Osteoblast (primary cell): ENCODE data around the gene TRIOBP. TPM values are rescaled to one million over a fixed set of nuclear protein-coding genes. Genes with fewer than 3 reads are reported as not detected.

Experiments
- DNase-seq: peaks from one replicate; pipeline ENCODE4 v3.0.0; 2011; ENCODE audit warnings: low spot score, mixed read lengths; ENCODE audit not compliant: insufficient read length; ENCODE audit errors: missing footprints
- H2AFZ ChIP-seq: 2 replicates; pipeline ENCODE4 v1.6.0; 2011; ENCODE audit warnings: mild to moderate bottlenecking, low read length
- H3K27ac ChIP-seq: 2 replicates; pipeline ENCODE4 v1.5.1; 2011; ENCODE audit warnings: mild to moderate bottlenecking, low read depth, low read length, moderate library complexity
- H3K27me3 ChIP-seq: 2 replicates; pipeline ENCODE4 v1.6.0; 2012; ENCODE audit warnings: mild to moderate bottlenecking, control low read depth, inconsistent platforms, low read length, moderate library complexity; ENCODE audit not compliant: insufficient read depth
- H3K36me3 ChIP-seq: 2 replicates; pipeline ENCODE4 v1.5.1; 2011; ENCODE audit warnings: mild to moderate bottlenecking, low read length, control low read depth, moderate library complexity; ENCODE audit not compliant: insufficient read depth
- H3K4me1 ChIP-seq: 2 replicates; pipeline ENCODE4 v1.5.1; 2011; ENCODE audit warnings: mild to moderate bottlenecking, low read length, control low read depth, moderate library complexity; ENCODE audit not compliant: insufficient read depth
- H3K4me2 ChIP-seq: 2 replicates; pipeline ENCODE4 v1.6.0; 2011; ENCODE audit warnings: mild to moderate bottlenecking, low read length; ENCODE audit not compliant: insufficient read depth
- H3K4me3 ChIP-seq: fragments of 200-600 bp; sonication (generic); 3 replicates; pipeline ENCODE4 v1.5.1; 2012; ENCODE audit warnings: mild to moderate bottlenecking, low read length, inconsistent platforms; ENCODE audit not compliant: insufficient read depth
- H3K79me2 ChIP-seq: 2 replicates; pipeline ENCODE4 v1.6.0; 2012; ENCODE audit warnings: mild to moderate bottlenecking, low read length, control low read depth, inconsistent platforms; ENCODE audit not compliant: insufficient read depth
- H3K9me3 ChIP-seq: 2 replicates; pipeline ENCODE4 v1.5.1; 2011; ENCODE audit warnings: low read depth, low read length, control low read depth
- H4K20me1 ChIP-seq: 2 replicates; pipeline ENCODE4 v1.6.0; 2012; ENCODE audit warnings: mild to moderate bottlenecking, low read length, control low read depth; ENCODE audit not compliant: insufficient read depth
- total RNA-seq: library from RNA; depleted of rRNA; stranded (reverse); fragments of >200 nt; gene quantifications from 2 replicates; pipeline ENCODE4 v1.2.3, GENCODE V29; 2012
- TF ChIP-seq, protein P1 (sequence below): IDR thresholded peaks from 2 replicates; pipeline ENCODE4 v1.5.1; 2011; ENCODE audit warnings: mild to moderate bottlenecking, low read depth, low read length, moderate library complexity; ENCODE audit errors: extremely low read depth

Gene TRIOBP
- total RNA-seq, 1 donor = 162 TPM

DNA sequence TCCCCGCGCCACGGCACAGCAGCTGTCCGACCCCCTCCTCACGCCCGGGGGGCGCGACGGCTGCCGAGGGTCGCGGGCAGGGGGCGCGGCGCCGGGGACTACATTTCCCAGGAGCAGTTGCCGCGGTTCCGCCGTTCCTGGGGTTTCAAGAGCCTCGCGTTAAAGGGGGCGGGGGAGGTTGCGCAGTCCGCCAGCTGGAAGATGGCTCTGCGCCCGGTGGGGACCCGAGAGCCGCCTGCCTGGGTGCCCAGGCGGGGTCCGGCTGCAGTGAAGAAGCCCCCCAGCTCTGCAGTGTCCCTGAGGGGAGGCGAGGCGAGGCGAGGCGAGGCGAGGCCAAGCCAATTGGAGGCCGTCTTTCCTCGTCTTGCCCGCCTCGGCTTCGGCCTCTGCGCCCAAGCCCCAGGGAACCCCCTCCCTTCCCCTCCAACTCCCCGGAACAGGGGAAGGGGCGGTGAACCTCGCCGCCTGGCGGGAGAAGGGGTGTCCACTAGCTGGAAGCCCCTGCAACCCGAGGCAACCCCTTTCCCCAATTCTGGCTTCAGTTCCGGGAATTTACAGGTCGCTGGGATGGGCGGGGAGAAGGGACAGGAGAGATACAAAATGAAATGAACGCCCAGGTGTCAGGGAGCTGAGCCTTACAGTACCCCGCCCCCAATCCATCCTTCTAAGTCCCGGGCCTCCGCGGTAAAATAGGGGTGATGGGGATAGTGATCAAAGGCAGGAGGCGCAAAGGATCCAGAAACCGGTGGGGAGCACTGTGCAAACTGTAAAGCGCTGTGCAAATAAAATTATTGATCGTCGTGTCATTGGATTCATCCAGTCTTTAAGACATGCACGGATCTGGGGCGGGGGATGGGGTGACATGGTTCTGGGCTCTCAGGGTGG lies 105.7 kb downstream of the TRIOBP start:
- Histone ChIP-seq H3K36me3 (no peaks in the 10 kb centered on the region), H2AFZ (peak overlapping the region; percentile 89), H3K79me2 (peaks cover 13% of the 10 kb centered on the region), H3K27me3 (no peaks in the 10 kb centered on the region), H3K27ac (no peak overlapping the region), H3K9me3 (no peaks in the 10 kb centered on the region), H3K4me2 (peak overlapping the region; percentile 91), H4K20me1 (peaks cover 2% of the 10 kb centered on the region), H3K4me3 (peak overlapping the region; percentile 80), H3K4me1 (peaks cover 24% of the 10 kb centered on the region)
- TF ChIP-seq, protein P1, sequence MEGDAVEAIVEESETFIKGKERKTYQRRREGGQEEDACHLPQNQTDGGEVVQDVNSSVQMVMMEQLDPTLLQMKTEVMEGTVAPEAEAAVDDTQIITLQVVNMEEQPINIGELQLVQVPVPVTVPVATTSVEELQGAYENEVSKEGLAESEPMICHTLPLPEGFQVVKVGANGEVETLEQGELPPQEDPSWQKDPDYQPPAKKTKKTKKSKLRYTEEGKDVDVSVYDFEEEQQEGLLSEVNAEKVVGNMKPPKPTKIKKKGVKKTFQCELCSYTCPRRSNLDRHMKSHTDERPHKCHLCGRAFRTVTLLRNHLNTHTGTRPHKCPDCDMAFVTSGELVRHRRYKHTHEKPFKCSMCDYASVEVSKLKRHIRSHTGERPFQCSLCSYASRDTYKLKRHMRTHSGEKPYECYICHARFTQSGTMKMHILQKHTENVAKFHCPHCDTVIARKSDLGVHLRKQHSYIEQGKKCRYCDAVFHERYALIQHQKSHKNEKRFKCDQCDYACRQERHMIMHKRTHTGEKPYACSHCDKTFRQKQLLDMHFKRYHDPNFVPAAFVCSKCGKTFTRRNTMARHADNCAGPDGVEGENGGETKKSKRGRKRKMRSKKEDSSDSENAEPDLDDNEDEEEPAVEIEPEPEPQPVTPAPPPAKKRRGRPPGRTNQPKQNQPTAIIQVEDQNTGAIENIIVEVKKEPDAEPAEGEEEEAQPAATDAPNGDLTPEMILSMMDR = no peak
- peak; percentile 94 for DNase-seq

DNA sequence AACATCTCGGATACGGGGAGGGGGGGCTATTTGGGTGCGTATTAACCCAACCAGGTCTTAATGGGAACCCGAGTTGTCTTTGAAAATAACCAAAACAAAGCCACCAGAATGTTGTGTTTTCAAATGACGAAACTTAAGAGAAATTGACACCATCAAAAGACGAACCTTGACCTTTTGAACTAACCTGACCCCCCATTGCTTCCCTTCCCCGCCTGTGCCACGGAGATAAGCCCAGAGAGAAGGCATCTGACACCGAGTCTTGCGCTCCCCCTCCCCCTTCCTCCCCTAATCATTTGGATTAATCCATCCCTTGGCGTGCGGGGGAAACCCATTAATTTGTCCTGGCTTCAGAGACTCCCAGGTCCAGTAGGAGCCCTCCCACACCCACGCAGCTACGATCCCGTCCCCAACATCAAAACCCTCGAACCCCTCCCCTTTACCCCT lies 106.4 kb downstream of the TRIOBP start:
- peaks cover 2% of the 10 kb centered on the region for H4K20me1 ChIP-seq
- peak; percentile 73 for DNase-seq
- no peaks in the 10 kb centered on the region for H3K9me3 ChIP-seq
- no peaks in the 10 kb centered on the region for H3K36me3 ChIP-seq
- no peaks in the 10 kb centered on the region for H3K27me3 ChIP-seq
- peak overlapping the region; percentile 80 for H3K4me3 ChIP-seq
- peaks cover 26% of the 10 kb centered on the region for H3K4me1 ChIP-seq
- H3K4me2 ChIP-seq = peak overlapping the region; percentile 91
- no peak overlapping the region for H3K27ac ChIP-seq
- TF ChIP-seq, protein P1 = no peak
- peak overlapping the region; percentile 89 for H2AFZ ChIP-seq
- peaks cover 13% of the 10 kb centered on the region for H3K79me2 ChIP-seq

DNA sequence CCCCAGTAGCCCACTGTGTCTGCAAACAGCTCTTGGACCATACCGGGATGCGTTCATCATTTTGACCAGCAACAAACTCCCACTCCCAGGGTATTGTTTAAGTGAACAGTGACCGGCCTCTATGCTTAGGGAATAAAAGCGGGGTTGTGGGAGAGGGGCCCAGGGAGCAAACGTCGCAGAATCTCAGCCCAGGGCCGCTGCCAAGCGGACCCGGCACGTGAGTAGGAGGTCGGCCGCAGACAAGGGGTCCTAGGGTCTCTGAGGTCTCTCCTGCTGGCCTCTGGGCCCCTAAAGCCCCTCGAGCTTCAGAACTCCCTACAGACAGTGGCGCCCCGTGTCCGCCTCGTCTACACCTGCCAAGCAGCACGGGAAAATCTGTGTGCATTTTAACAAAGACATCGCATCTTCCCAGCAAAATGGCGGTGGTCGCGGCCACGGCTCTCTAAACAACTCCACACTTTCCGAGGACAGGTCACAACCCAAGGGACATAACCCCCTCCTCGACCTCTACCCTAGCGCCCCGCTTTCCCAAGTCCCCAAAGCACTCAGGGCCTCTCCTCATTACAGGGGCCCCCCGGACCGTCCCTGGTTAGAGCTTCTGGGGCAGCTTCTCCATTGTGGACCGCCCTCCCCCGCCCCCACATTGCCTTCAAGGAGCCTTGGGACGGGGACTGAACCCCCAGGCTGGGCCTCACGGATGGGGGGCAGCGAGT lies 106.9 kb downstream of the TRIOBP start:
- H3K27me3 ChIP-seq = no peaks in the 10 kb centered on the region
- no peak overlapping the region for H3K4me3 ChIP-seq
- H3K4me1 ChIP-seq = peaks cover 30% of the 10 kb centered on the region
- TF ChIP-seq, protein P1 = no peak
- H2AFZ ChIP-seq = peak overlapping the region; percentile 66
- H3K4me2 ChIP-seq = peak overlapping the region; percentile 98
- H3K9me3 ChIP-seq = no peaks in the 10 kb centered on the region
- H3K79me2 ChIP-seq = peaks cover 13% of the 10 kb centered on the region
- no peak overlapping the region for H3K27ac ChIP-seq
- peak; percentile 82 for DNase-seq
- H4K20me1 ChIP-seq = peaks cover 2% of the 10 kb centered on the region
- no peaks in the 10 kb centered on the region for H3K36me3 ChIP-seq
